Left cardiac atrium (tissue), 4 donors: ENCODE results near the gene FAM3D. TPM values are rescaled to one million over a fixed set of nuclear protein-coding genes. Genes with fewer than 3 reads are reported as not detected.
"Not testable (repeated sequence)": the region's sequence is repeated elsewhere in the genome, so short reads cannot be mapped to it uniquely, and the experiment has no call there.

Experiments used
- ATAC-seq, 2 donors: fragments of 200-7000 bp; cut with Tn5 transposase; one replicate each; pipeline ENCODE4 v1.9.1; 2020; ENCODE audit warnings: mild to moderate bottlenecking in 2 of 2, moderate library complexity in 2 of 2
- DNase-seq: peaks from one replicate; pipeline ENCODE4 v3.0.0-alpha.2; 2020
- intact Hi-C, 2 donors: fragments of 100-400 bp; cut with DNase I; formaldehyde crosslinking; loops; one replicate each; pipeline versions ENCODE4 v1.14.1 to v1.15.1; 2022 to 2023
- long read RNA-seq: library from polyadenylated mRNA; unstranded; transcript quantifications from one replicate; pipeline ENCODE4 v2.0.0, GENCODE V29; 2021
- total RNA-seq, 2 donors: library from RNA; stranded (reverse); fragmentation: NEBNext Ultra II Directional; extraction: Animal tissue kit (Norgen Biotek cat#: 25700); gene quantifications; one replicate each; pipeline ENCODE4 v1.2.1, GENCODE V29; 2021
- donor health status: DM: no; HTN: yes; CAD: no.
- donor health status: DM: no; HTN: yes; CAD: no; lungs with severe emphysema.
- donor health status: DM: yes; HTN: yes; CAD: no.
- donor health status: Dilated cardiomyopathy.

FAM3D gene
- total RNA-seq = not detected
- long read RNA-seq = 0 reads

DNA sequence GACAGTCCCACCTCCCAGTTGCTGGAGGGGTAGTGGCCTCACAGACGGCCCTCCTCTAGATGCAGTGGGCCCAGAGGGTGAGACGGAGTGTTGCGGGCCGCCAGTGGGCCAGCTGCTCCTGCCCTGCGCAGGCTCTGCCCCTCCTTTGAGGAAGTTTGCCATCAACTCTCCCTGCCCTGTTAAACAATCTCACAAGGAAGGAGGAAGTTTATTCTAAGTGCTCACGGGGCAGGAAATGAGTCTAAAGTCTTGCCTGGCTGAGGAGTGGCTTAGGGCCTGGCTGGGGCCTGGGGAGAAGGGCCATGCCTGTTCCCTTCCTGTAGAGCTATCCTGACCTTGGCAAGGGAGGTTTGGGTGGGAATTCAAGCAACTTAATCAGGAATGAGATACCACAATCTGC, at the start of gene FAM3D:
Gene FAM3D, minus strand, starts transcription at position 92 of the 400 bp plus-strand sequence. CDS start 11,211 bp downstream, outside the sequence.
- DNase-seq (peak; percentile 51), ATAC-seq (peak; percentile 34 to 84)
- intact Hi-C loops = no loop called here

DNA sequence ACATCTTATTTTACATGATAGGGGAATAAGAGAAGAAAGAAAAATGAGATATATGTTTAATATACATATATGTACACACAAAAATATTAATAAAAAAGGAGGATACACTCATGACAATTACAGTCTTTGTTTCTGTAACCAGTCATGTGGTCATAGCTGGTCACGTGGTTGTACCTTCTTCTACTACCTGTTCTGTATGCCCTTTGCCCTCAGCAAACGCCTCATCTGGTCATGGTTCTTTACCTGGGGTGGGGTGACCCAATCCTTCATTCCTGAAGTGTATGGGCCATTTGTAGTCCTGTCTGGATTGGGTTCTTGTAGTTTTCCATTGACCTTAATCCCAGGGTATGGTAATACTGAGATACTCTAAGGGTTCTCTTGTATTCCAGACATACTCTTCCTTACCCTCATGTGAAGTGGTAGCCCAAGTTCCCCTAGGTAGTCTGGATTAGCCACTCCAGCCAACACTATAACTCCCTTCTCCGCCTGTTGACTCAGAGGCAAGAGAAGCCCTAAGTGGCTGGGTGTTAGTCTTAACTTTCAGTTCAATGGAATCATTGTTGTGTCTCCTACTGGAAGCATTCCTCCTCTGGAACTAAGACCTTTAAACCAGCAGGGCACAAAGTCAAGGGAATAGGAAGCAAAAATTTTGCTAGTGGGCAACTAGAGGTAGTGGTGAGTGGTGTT, 47.3 kb upstream of the FAM3D start:
- no peak for DNase-seq

GRCh38 chr3:58711871-58712270, 45.3 kb upstream of the FAM3D start:
- DNase-seq = no peak
- intact Hi-C loops = no loop called here
- no peak for ATAC-seq

More for the DNA sequence above, 47.3 kb upstream of the FAM3D start:
- intact Hi-C loops = no loop called here
- no peak for ATAC-seq

DNA sequence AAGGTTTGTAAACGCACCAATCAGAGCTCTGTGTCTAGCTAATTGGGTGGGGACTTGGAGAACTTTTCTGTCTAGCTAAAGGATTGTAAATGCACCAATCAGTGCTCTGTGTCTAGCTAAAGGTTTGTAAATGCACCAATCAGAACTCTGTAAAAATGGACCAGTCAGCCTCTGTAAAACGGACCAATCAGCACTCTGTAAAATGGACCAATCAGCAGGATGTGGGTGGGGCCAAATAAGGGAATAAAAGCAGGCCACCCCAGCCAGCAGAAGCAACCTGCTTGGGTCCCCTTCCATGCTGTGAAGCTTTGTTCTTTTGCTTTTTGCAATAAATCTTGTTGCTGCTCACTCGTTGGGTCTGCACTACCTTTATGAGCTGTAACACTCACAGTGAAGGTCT, 42.4 kb upstream of the FAM3D start:
- DNase-seq, intact Hi-C loops, ATAC-seq: not testable (repeated sequence)

- intact Hi-C loops = no loop called here
- ATAC-seq (no peak), DNase-seq (no peak)
Measured at GRCh38 chr3:58708116-58708791, 41.7 kb upstream of the FAM3D start.

GRCh38 chr3:58707390-58707930, 40.9 kb upstream of the FAM3D start:
- DNase-seq = no peak
- no peak for ATAC-seq
- intact Hi-C loops = no loop called here

- ATAC-seq (no peak), DNase-seq (no peak)
- intact Hi-C loops = no loop called here
Measured at GRCh38 chr3:58706395-58707167, 40.0 kb upstream of the FAM3D start.

DNA sequence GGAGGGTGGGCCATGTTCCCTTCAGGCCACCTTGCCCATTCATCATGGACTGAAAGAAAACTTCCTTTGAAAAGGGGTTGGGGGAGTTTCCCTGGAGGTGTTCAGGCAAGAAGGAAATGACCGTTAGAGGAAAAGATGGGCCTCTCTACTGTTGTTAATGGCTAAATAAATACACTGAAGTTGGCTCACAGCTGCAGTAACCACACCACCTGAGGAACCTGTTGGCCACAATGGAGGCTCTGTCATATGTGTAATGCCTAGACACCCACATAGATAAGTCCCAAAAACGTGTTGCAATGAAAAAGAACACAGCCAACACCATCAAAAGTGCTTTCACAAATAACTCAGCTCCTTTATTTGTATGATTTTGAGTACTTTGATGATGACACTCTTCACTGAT, 38.2 kb upstream of the FAM3D start:
- intact Hi-C loops = no loop called here
- DNase-seq = no peak

GRCh38 chr3:58704304-58704703, 37.7 kb upstream of the FAM3D start:
- intact Hi-C loops, DNase-seq, ATAC-seq: not testable (repeated sequence)

More for the DNA sequence above, 38.2 kb upstream of the FAM3D start:
- ATAC-seq = no peak

DNA sequence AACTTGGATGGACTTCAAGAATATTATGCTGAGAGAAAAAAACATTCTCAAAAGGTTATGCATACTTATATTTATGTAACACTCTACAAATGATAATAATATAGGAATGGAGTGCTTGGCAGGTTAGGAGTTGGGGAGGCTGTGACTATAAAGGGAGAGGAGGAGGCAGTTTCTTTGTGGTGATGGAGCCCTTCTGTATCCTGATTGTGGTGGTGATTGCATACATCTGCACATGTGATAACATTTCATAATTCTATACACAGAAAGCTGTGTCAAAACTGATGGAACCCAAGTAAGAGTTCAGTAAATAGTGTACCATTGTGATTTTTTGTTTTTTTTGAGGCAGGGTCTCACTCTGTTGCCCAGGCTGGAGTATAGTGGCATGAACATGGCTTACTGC, 31.7 kb upstream of the FAM3D start:
- ATAC-seq (no peak), DNase-seq (no peak)
- intact Hi-C loops = no loop called here

DNA sequence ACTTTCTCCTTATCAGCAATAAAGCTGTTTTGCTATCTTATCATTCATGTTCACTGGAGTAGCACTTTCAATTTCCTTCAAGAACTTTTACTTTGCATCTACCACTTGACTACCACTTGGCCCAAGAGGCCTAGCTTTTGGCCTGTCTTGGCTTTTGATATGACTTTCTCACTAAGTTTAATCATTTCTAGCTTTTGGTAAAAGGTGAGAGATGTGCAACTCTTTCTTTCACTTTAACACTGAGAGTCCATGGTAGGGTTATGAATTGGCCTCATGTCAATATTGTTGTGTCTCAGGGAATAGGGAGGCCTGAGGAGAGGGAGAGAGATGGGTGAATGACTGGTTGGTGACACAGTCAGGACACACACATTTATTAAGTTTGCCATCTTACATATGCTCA, 31.0 kb upstream of the FAM3D start:
- no peak for DNase-seq
- intact Hi-C loops = no loop called here
- no peak for ATAC-seq

- DNase-seq, intact Hi-C loops, ATAC-seq: not testable (repeated sequence)
Measured at GRCh38 chr3:58696813-58697212, 30.2 kb upstream of the FAM3D start.

GRCh38 chr3:58696093-58696492, 29.5 kb upstream of the FAM3D start:
- DNase-seq (no peak), ATAC-seq (no peak)
- intact Hi-C loops = no loop called here

GRCh38 chr3:58695284-58695683, 28.7 kb upstream of the FAM3D start:
- DNase-seq, intact Hi-C loops, ATAC-seq: not testable (repeated sequence)

GRCh38 chr3:58693940-58694850, 27.6 kb upstream of the FAM3D start:
- ATAC-seq = no peak
- intact Hi-C loops = no loop called here
- DNase-seq = no peak

- no peak for ATAC-seq
- intact Hi-C loops = no loop called here
- no peak for DNase-seq
Measured at GRCh38 chr3:58692484-58692883, 25.9 kb upstream of the FAM3D start.

DNA sequence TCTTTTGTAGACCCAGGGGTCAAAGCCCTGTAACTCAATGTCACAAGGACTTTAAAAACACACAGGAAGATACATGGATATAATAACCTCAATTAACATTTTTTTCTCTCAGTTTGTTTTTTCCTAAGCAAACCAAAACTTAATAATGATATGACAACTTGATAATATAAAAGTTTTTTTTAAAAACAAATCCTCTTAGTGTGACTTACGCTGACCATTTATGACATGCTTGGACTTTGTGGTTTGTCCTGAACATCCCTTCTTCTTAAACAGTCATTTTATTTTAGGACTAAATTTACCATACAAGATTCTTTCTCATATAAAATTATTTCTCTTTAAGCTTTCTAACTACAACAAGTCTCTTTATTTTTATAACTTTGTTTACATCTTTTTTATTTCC, 25.4 kb upstream of the FAM3D start:
- intact Hi-C loops = no loop called here
- no peak for DNase-seq
- no peak for ATAC-seq

- ATAC-seq (no peak), DNase-seq (no peak)
- intact Hi-C loops = no loop called here
Measured at GRCh38 chr3:58690490-58690889, 23.9 kb upstream of the FAM3D start.

- intact Hi-C loops = no loop called here
- DNase-seq (no peak), ATAC-seq (no peak)
Measured at GRCh38 chr3:58688574-58688973, 22.0 kb upstream of the FAM3D start.
